ENCODE data around the gene CAMK2G. TPM values are rescaled to one million over a fixed set of nuclear protein-coding genes. Genes with fewer than 3 reads are reported as not detected.
"Not testable (repeated sequence)": the region's sequence is repeated elsewhere in the genome, so short reads cannot be mapped to it uniquely, and the experiment has no call there.

Gene CAMK2G
- total RNA-seq, 3 donors from 2014 or later (not counting 1 experiment from before 2014, with no cell fraction given), result 53.6 to 73.8 (median 62.3) TPM

GRCh38 chr10:73920089-73920488, 45.7 kb upstream of the CAMK2G start:
- H3K9me3 ChIP-seq (ENCODE audit: control insufficient read depth, insufficient read depth, low read length), result peaks cover 11% of the 10 kb centered on the region
- H3K27ac ChIP-seq (ENCODE audit: low read length), result no peak overlapping the region
- no peaks in the 10 kb centered on the region for H3K9me3 Mint-ChIP-seq
- H3K27me3 Mint-ChIP-seq (ENCODE audit: low read depth in 2 of 2), result peaks cover 11 to 18% of the 10 kb centered on the region in 2 donors
- peaks cover 10% of the 10 kb centered on the region for H3K27me3 ChIP-seq (ENCODE audit: control insufficient read depth, insufficient read depth, low read length)
- H3K4me3 ChIP-seq (ENCODE audit: low read length), result no peak overlapping the region
- H3K36me3 Mint-ChIP-seq, result no peaks in the 10 kb centered on the region
- H3K4me1 ChIP-seq (ENCODE audit: control insufficient read depth, insufficient read depth, low read length), result peaks cover 30% of the 10 kb centered on the region
- ATAC-seq (no peak), DNase-seq (peak in 1 of 2 donors; percentile 43)
- no peak overlapping the region for H3K4me3 Mint-ChIP-seq
- no peak overlapping the region for H3K27ac Mint-ChIP-seq
- TF ChIP-seq CTCF (IDR thresholded peaks at IDR 0.05), result no peak
- no peaks in the 10 kb centered on the region for H3K36me3 ChIP-seq (ENCODE audit: control insufficient read depth, insufficient read depth, low read length)
- H3K4me1 Mint-ChIP-seq, result peaks cover 8 to 20% of the 10 kb centered on the region in 2 donors
- intact Hi-C loops (cut with micrococcal nuclease), result no loop called here
- WGBS (ENCODE audit: insufficient coverage), result 54% methylated on average over 3 of the region's 4 CpGs

- H3K4me3 Mint-ChIP-seq; H3K9me3 Mint-ChIP-seq; intact Hi-C loops (cut with micrococcal nuclease); H3K36me3 Mint-ChIP-seq; ATAC-seq; H3K4me3 ChIP-seq (ENCODE audit: low read length); DNase-seq; H3K27me3 ChIP-seq (ENCODE audit: control insufficient read depth, insufficient read depth, low read length); H3K27ac Mint-ChIP-seq; H3K27ac ChIP-seq (ENCODE audit: low read length); H3K36me3 ChIP-seq (ENCODE audit: control insufficient read depth, insufficient read depth, low read length): not testable (repeated sequence)
- H3K4me1 Mint-ChIP-seq, result peaks cover 8 to 20% of the 10 kb centered on the region in 2 donors
- Histone ChIP-seq H3K9me3 (ENCODE audit: control insufficient read depth, insufficient read depth, low read length) (peaks cover 11% of the 10 kb centered on the region), H3K4me1 (ENCODE audit: control insufficient read depth, insufficient read depth, low read length) (peaks cover 30% of the 10 kb centered on the region)
- WGBS (ENCODE audit: insufficient coverage), result 97% methylated on average over 8 of the region's 8 CpGs
- H3K27me3 Mint-ChIP-seq (ENCODE audit: low read depth in 2 of 2), result peaks cover 10 to 12% of the 10 kb centered on the region in 2 donors
Measured at GRCh38 chr10:73919481-73919880, 45.1 kb upstream of the CAMK2G start.

GRCh38 chr10:73917566-73918305, 43.4 kb upstream of the CAMK2G start:
- no peak overlapping the region for H3K27ac ChIP-seq (ENCODE audit: low read length)
- H3K4me1 ChIP-seq (ENCODE audit: control insufficient read depth, insufficient read depth, low read length), result peaks cover 27% of the 10 kb centered on the region
- H3K4me3 Mint-ChIP-seq, result no peak overlapping the region
- H3K9me3 ChIP-seq (ENCODE audit: control insufficient read depth, insufficient read depth, low read length), result peaks cover 11% of the 10 kb centered on the region
- H3K36me3 ChIP-seq (ENCODE audit: control insufficient read depth, insufficient read depth, low read length), result no peaks in the 10 kb centered on the region
- no peak overlapping the region for H3K4me3 ChIP-seq (ENCODE audit: low read length)
- peaks cover 2% of the 10 kb centered on the region for H3K27me3 ChIP-seq (ENCODE audit: control insufficient read depth, insufficient read depth, low read length)
- DNase-seq (no peak), ATAC-seq (no peak)
- H3K4me1 Mint-ChIP-seq, result peaks cover 8 to 17% of the 10 kb centered on the region in 2 donors
- TF ChIP-seq CTCF (IDR thresholded peaks at IDR 0.05), result no peak
- no peaks in the 10 kb centered on the region for H3K9me3 Mint-ChIP-seq
- H3K36me3 Mint-ChIP-seq, result no peaks in the 10 kb centered on the region
- peaks cover 0 to 10% of the 10 kb centered on the region in 2 donors for H3K27me3 Mint-ChIP-seq (ENCODE audit: low read depth in 2 of 2)
- intact Hi-C loops (cut with micrococcal nuclease), result no loop called here
- H3K27ac Mint-ChIP-seq, result no peak overlapping the region
- WGBS (ENCODE audit: insufficient coverage), result 94% methylated on average over 3 of the region's 3 CpGs

GRCh38 chr10:73916761-73917470, 42.6 kb upstream of the CAMK2G start:
- peaks cover 3 to 9% of the 10 kb centered on the region in 2 donors for H3K4me1 Mint-ChIP-seq
- intact Hi-C loops (cut with micrococcal nuclease), result no loop called here
- H3K36me3 ChIP-seq (ENCODE audit: control insufficient read depth, insufficient read depth, low read length), result no peaks in the 10 kb centered on the region
- H3K27me3 ChIP-seq (ENCODE audit: control insufficient read depth, insufficient read depth, low read length), result peaks cover 8% of the 10 kb centered on the region
- H3K27ac Mint-ChIP-seq, result no peak overlapping the region
- no peak for TF ChIP-seq CTCF (IDR thresholded peaks at IDR 0.05)
- H3K4me3 ChIP-seq (ENCODE audit: low read length), result no peak overlapping the region
- H3K9me3 ChIP-seq (ENCODE audit: control insufficient read depth, insufficient read depth, low read length), result peaks cover 11% of the 10 kb centered on the region
- 72% methylated on average over 5 of the region's 5 CpGs for WGBS (ENCODE audit: insufficient coverage)
- ATAC-seq (peak in 2 of 3 donors; percentile 36 to 60), DNase-seq (no peak)
- no peak overlapping the region for H3K27ac ChIP-seq (ENCODE audit: low read length)
- no peak overlapping the region for H3K4me3 Mint-ChIP-seq
- H3K9me3 Mint-ChIP-seq, result no peaks in the 10 kb centered on the region
- peaks cover under 1 to 13% of the 10 kb centered on the region in 2 donors for H3K27me3 Mint-ChIP-seq (ENCODE audit: low read depth in 2 of 2)
- peaks cover 20% of the 10 kb centered on the region for H3K4me1 ChIP-seq (ENCODE audit: control insufficient read depth, insufficient read depth, low read length)
- no peaks in the 10 kb centered on the region for H3K36me3 Mint-ChIP-seq
